Fibroblast of peridontal ligament (primary cell): Measurements from ENCODE around the gene MTR.

Experiments
- DNase-seq: peaks from one replicate; pipeline ENCODE4 v3.0.0-alpha.2; 2010; ENCODE audit errors: extremely low read depth

MTR gene

DNA sequence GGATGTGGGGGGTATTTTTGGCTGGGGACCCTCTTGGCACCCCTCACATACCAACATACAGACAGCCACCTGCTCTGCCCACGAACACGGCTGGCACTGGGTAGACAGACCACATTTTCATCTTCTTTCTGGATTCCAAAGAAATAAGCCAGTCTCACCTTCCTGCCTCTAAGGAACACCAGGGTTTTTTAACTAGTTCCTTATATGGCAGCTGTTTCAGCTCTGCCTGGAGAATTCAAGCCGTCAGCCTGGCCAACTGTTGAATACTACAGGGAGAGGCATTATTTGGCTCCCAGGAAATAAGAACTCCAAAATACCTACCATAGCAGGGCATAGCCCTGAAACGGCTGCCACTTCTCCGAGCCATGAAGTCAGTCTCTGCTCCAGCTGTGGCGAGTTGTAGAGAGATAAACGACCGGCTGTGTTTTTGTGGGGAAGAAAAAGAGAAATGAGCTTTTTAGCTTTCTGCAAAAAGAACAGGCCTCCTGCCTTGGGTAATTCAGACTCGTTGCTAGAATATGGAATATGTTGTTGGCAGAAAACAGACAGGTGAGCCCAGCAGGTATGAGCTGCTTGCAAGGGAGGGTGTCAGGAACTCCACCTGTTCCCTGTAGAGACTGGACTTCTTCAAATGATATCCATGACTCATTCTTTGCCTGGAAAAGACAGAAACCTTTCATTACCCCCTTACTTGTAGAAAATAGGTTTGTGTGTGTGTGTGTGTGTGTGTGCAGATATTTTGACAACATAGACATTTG, 157.3 kb downstream of the MTR start:
- DNase-seq, result no peak

DNA sequence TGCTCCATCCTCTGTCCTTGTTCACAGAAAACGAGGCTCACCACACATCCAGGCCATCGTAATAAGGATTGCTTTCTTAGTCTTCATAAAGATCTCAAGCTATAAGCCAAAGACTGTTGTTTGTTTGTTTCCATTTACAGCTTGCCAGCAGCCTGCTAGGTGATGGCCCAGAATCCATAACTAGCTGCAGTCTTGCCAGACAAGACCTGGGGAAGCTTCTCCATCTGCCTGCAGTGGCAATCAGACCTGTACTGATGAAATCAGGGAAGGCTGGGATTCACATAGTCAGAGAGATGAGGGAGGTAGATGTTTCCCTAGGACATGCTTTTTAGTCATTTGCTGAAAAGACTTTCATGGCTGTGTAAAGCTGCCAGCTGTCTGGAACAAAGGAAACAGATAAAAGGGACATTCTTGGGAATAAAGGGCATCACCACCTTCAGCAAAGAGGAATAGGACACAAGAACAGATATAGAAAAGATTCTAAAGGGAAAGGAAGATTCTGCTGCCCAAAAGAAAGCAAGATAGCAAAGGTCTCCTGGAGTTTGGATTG, 158.1 kb downstream of the MTR start:
- DNase-seq, result no peak
